Right lobe of liver (tissue), 4 donors: Measurements from ENCODE around the gene UBE4B.

ENCODE experiments used
- POLR2A ChIP-seq: fragments of 450-650 bp; IDR thresholded peaks from one replicate; pipeline ENCODE4 v1.6.1; 2017; ENCODE audit warnings: antibody characterized with exemption, mild to moderate bottlenecking
- TF ChIP-seq, protein P1 (sequence below), 4 donors: fragments of 200-600 bp in 3 of 4; fragments of 450-650 bp in 1 of 4; IDR thresholded peaks; one replicate each; pipeline versions ENCODE4 v1.5.1 to v1.8.0; 2016 to 2022; ENCODE audit warnings: antibody characterized with exemption in 4 of 4, mild to moderate bottlenecking in 2 of 4
- donor health status: DM: no; HTN: no; CAD: no.
- donor health status: DM: no; HTN: no; CAD: no.
- donor health status: DM: no; HTN: yes; CAD: no.

DNA sequence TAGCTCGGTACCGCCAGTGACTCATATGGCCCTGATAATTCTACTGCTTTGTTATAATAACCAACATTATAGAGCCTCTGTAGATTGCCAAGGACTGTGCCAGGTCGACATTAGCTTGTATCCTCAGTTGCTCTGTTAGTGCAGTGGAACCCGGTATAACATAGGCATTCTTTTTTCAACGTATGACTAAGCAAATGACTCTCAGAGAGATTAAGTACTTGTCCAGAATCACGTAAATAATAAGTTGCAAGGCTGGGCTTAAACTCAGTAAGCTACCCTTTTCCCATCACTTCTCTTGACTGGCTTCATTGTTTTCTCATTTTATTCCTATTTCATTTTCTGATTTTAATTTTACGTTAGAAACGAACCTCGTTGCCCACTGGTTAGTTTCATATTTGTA lies 85.1 kb downstream of the UBE4B start:
- TF ChIP-seq, protein P1, sequence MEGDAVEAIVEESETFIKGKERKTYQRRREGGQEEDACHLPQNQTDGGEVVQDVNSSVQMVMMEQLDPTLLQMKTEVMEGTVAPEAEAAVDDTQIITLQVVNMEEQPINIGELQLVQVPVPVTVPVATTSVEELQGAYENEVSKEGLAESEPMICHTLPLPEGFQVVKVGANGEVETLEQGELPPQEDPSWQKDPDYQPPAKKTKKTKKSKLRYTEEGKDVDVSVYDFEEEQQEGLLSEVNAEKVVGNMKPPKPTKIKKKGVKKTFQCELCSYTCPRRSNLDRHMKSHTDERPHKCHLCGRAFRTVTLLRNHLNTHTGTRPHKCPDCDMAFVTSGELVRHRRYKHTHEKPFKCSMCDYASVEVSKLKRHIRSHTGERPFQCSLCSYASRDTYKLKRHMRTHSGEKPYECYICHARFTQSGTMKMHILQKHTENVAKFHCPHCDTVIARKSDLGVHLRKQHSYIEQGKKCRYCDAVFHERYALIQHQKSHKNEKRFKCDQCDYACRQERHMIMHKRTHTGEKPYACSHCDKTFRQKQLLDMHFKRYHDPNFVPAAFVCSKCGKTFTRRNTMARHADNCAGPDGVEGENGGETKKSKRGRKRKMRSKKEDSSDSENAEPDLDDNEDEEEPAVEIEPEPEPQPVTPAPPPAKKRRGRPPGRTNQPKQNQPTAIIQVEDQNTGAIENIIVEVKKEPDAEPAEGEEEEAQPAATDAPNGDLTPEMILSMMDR (IDR thresholded peaks at IDR 0.05), result no peak
- TF ChIP-seq POLR2A, result no peak
